T47D (cell line): ENCODE data around the gene SDHAF3.
"Not testable (repeated sequence)": the region's sequence is repeated elsewhere in the genome, so short reads cannot be mapped to it uniquely, and the experiment has no call there.

Experiments used
- DNase-seq, 2 experiments: peaks; one replicate each; pipeline versions ENCODE4 v3.0.0 to v3.0.0-alpha.2; 2011 to 2012; ENCODE audit warnings: low read depth in 1 of 2, low spot score in 1 of 2
- JUND ChIP-seq: IDR thresholded peaks from 2 replicates; pipeline ENCODE4 v1.6.1; 2012; ENCODE audit warnings: low read depth
- in situ Hi-C: cut with HindIII; loops from 2 replicates; pipeline ENCODE4 v1.10.0; 2016; ENCODE audit warnings: low sequenced_read_pairs, low pct_unique_long_range_greater_than_20kb

The SDHAF3 gene

GRCh38 chr7:97117372-97118188 is at the start of gene SDHAF3:
Gene SDHAF3, plus strand, starts transcription at chr7:97117698. Its CDS starts 26 bp downstream, at chr7:97117724.
- no peak for DNase-seq
- no peak for TF ChIP-seq JUND
- in situ Hi-C loops, result no loop called here

- in situ Hi-C loops, DNase-seq: not testable (repeated sequence)
These were observed 45.5 kb upstream of the SDHAF3 start for GRCh38 chr7:97072025-97072424.

GRCh38 chr7:97075928-97076327 is 41.6 kb upstream of the SDHAF3 start:
- DNase-seq, result no peak
- no peak for TF ChIP-seq JUND
- in situ Hi-C loops, result no loop called here

GRCh38 chr7:97078023-97078969 is 39.2 kb upstream of the SDHAF3 start:
- in situ Hi-C loops, result no loop called here
- no peak for TF ChIP-seq JUND
- DNase-seq, result no peak

- no peak for TF ChIP-seq JUND
- in situ Hi-C loops, result no loop called here
- DNase-seq, result no peak
These were observed 38.2 kb upstream of the SDHAF3 start for GRCh38 chr7:97079300-97079699.

GRCh38 chr7:97081521-97082300 is 35.8 kb upstream of the SDHAF3 start:
- in situ Hi-C loops, result no loop called here
- no peak for DNase-seq
- TF ChIP-seq JUND, result no peak

GRCh38 chr7:97088364-97088763 is 29.1 kb upstream of the SDHAF3 start:
- in situ Hi-C loops, result no loop called here
- no peak for DNase-seq
- TF ChIP-seq JUND, result no peak

GRCh38 chr7:97089771-97090170 is 27.7 kb upstream of the SDHAF3 start:
- in situ Hi-C loops, result no loop called here
- no peak for DNase-seq
- no peak for TF ChIP-seq JUND

GRCh38 chr7:97090761-97091353 is 26.6 kb upstream of the SDHAF3 start:
- in situ Hi-C loops, result no loop called here
- no peak for DNase-seq
- no peak for TF ChIP-seq JUND

GRCh38 chr7:97094284-97094930 is 23.1 kb upstream of the SDHAF3 start:
- no peak for DNase-seq
- TF ChIP-seq JUND, result no peak
- in situ Hi-C loops, result no loop called here

- no peak for TF ChIP-seq JUND
- in situ Hi-C loops, result no loop called here
- no peak for DNase-seq
These were observed 21.5 kb upstream of the SDHAF3 start for GRCh38 chr7:97096037-97096436.
